HG02588 (cell line): ENCODE data around the gene ZNF580.

ENCODE experiments used
- ATAC-seq: cut with Tn5 transposase; IDR thresholded peaks from one replicate; pipeline ENCODE4 v1.9.1; 2021; ENCODE audit warnings: mild to moderate bottlenecking, moderate library complexity; ENCODE audit not compliant: unreplicated experiment

Gene ZNF580

GRCh38 chr19:55605637-55606470 lies 34.9 kb upstream of the ZNF580 start, which contains the start of gene ZNF865:
TSS of gene ZNF865 (plus strand) at chr19:55605647. CDS start at chr19:55613619, 7,972 bp downstream.
- ATAC-seq, result peak; percentile 17

GRCh38 chr19:55606471-55606787 lies 34.4 kb upstream of the ZNF580 start:
- ATAC-seq, result no peak

GRCh38 chr19:55606817-55607216 lies 34.0 kb upstream of the ZNF580 start:
- no peak for ATAC-seq

- ATAC-seq, result no peak
Observed at GRCh38 chr19:55609326-55609725, 31.5 kb upstream of the ZNF580 start.

- ATAC-seq, result no peak
Observed at GRCh38 chr19:55611300-55611982, 29.4 kb upstream of the ZNF580 start.

GRCh38 chr19:55611983-55612645 lies 28.7 kb upstream of the ZNF580 start:
- no peak for ATAC-seq

- no peak for ATAC-seq
Observed at GRCh38 chr19:55613396-55613795, 27.4 kb upstream of the ZNF580 start.

GRCh38 chr19:55613930-55614710 lies 26.7 kb upstream of the ZNF580 start:
- no peak for ATAC-seq

GRCh38 chr19:55614711-55615542 lies 25.9 kb upstream of the ZNF580 start:
- ATAC-seq, result no peak

GRCh38 chr19:55615543-55616394 lies 25.0 kb upstream of the ZNF580 start:
- ATAC-seq, result no peak

- ATAC-seq, result no peak
Observed at GRCh38 chr19:55616395-55616875, 24.4 kb upstream of the ZNF580 start.

GRCh38 chr19:55617426-55617825 lies 23.4 kb upstream of the ZNF580 start:
- no peak for ATAC-seq

- no peak for ATAC-seq
Observed at GRCh38 chr19:55618426-55618825, 22.4 kb upstream of the ZNF580 start.

GRCh38 chr19:55619286-55619685 lies 21.5 kb upstream of the ZNF580 start:
- no peak for ATAC-seq

- no peak for ATAC-seq
Observed at GRCh38 chr19:55620410-55621204, 20.2 kb upstream of the ZNF580 start.

- ATAC-seq, result no peak
Observed at GRCh38 chr19:55621205-55621672, 19.6 kb upstream of the ZNF580 start.

GRCh38 chr19:55621673-55622231 lies 19.1 kb upstream of the ZNF580 start:
- ATAC-seq, result no peak
